ENCODE measurements around the gene TYRP1.

TYRP1 gene

GRCh38 chr9:12730927-12731326 is 37.7 kb downstream of the TYRP1 start:
- DNase-seq (ENCODE audit: low read depth in 4 of 4, low spot score in 1 of 4), result no peak

DNA sequence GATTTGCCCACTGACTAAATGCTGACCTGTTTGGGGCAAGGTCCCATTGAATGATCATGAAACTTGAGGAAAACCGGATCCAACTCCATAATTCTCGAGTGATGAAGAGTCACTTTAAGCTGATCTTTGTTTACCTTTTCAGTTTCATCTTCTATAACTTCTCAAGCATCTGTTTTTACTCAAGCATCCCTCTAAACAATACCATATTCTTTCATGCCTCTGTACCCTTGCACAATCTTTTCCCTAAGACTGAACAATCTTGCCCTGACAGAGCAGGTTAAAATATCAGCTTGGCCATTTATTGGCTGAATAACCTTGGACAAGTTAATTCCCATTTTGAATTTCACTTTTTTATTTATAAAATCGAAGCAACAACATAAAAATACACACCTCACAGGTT is 39.8 kb downstream of the TYRP1 start:
- DNase-seq (ENCODE audit: low read depth in 4 of 4, low spot score in 1 of 4), result no peak

DNA sequence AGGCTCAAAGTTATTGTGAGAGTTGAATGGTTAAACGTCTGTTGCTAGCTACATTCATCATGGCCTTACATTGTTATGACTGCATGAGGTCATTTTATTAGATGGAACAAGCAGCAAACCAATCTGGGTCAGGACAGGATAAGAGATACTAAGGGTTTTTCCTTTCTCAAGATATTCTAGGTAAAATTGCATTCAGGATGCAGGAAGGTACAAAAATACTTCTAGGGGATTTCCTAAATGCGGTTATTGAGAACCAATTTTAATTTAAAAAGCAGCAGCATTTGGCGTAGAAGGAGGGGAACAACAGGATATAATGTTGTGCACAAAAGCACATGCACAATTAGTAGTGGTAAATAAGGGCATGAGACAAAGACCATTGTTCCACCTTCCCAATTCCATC is 42.5 kb downstream of the TYRP1 start:
- no peak for DNase-seq (ENCODE audit: low read depth in 4 of 4, low spot score in 1 of 4)

DNA sequence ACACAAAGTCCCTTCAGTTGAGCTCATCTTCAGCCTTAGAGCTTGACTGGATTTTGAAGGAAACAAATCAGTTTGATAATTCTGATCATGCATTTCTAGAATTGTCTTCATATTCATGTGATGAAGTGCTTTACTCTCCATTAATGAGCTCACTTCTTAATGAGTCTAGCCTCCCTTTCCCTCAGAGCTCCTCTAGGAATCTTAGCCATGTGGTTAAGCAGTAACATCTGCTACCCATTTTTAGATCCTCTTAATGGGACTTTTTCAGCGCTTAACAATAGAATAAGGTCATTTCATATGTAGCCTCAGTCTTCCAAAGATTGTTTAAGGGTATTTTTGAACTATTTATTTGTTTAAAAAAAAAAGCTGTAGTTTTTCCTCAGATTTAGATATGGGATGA is 44.7 kb downstream of the TYRP1 start:
- DNase-seq (ENCODE audit: low read depth in 4 of 4, low spot score in 1 of 4), result no peak

DNA sequence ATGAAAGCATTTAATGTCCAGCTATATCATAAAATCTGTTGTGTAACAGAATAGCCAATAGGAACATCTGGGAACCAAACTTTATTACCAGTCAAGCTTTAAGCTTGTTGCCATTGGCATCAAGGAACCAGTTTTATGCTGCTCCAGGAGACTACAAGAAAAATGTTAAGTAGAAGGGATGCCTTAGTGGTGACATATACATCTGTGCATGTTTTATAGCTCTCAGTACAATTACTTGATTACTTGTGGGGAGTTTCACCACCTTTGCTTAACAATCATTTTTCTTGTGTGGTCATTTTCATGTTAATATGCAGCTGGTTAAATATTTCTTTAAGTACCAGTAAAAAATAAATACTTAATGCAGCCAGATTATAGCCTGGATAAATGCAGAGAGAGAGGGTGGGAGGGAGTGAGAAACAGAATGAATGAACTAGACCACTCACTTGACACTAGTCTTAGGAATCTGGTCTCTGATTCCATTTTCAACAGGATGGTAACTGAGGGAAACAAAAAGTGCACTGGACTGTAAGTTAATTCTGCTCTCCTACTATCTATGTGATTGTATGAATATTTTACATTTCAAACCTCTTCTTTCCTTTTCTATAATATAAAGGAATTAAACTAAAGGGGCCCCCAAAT is 45.9 kb downstream of the TYRP1 start:
- no peak for DNase-seq (ENCODE audit: low read depth in 4 of 4, low spot score in 1 of 4)

GRCh38 chr9:12740845-12741244 is 47.7 kb downstream of the TYRP1 start:
- DNase-seq (ENCODE audit: low read depth in 4 of 4, low spot score in 1 of 4), result no peak

DNA sequence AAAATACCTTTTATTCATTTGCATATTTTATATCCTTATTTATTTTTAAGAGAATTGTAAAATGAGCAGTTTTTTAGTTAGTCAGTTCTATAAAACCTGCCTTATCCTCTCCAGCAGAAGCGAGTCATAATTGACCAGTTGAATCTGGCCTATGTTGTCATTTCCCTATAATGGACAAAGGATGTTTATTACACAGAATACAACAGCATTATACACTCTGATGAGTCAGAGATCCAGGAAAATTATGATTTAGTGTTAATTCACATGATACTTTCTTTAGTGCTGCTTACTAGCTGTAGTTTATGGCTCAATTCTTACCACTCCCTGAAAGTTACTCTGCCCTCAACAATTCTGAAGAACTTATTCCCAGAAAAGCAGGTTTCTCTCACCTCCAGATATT is 54.8 kb downstream of the TYRP1 start:
- no peak for DNase-seq (ENCODE audit: low read depth in 4 of 4, low spot score in 1 of 4)

GRCh38 chr9:12748954-12749353 is 55.8 kb downstream of the TYRP1 start:
- no peak for DNase-seq (ENCODE audit: low read depth in 4 of 4, low spot score in 1 of 4)

DNA sequence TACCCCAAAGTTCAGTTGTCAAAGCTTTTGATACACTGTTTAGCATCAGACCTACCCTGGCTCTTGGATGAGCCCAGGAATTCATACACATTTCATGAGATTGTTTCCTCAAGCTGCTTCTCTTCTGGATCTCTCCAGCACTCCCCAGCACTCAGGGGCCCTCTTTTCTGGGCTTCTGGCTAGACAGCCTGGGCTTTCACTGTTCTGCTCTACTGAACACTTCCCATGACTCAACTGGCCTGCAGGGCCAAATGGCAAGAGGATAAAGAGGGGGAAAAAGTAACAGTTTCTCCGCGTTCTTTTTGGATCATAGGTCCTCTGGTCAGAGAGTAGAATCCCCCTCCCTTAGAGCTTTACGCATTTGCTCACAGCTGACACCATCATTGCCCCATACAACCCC is 60.7 kb downstream of the TYRP1 start:
- no peak for DNase-seq (ENCODE audit: low read depth in 4 of 4, low spot score in 1 of 4)

GRCh38 chr9:12759761-12760160 is 66.6 kb downstream of the TYRP1 start:
- no peak for DNase-seq (ENCODE audit: low read depth in 4 of 4, low spot score in 1 of 4)

Data from stimulated activated CD4-positive, alpha-beta T cell treated with anti-CD3 and anti-CD28 coated beads, Interleukin-1b, Interleukin-23, amount 100 ng/mL, for 24 hours (primary cell).